Sigmoid colon (tissue), 7 donors: Measurements from ENCODE around the gene POLR2A. TPM values are rescaled to one million over a fixed set of nuclear protein-coding genes. Genes with fewer than 3 reads are reported as not detected.

Source experiments
- DNase-seq: peaks from one replicate; pipeline ENCODE4 v3.0.0-alpha.2; 2019
- H3K27ac ChIP-seq, 4 donors: fragments of 200-600 bp; sonication (generic); one replicate each; pipeline ENCODE4 v1.5.1; 2016 to 2019; ENCODE audit warnings: mild to moderate bottlenecking in 1 of 4
- H3K27me3 ChIP-seq, 3 donors: fragments of 200-600 bp; sonication (generic); one replicate each; pipeline ENCODE4 v1.5.1; 2019; ENCODE audit warnings: mild to moderate bottlenecking in 1 of 3
- H3K36me3 ChIP-seq, 4 donors: fragments of 200-600 bp; sonication (generic); one replicate each; pipeline ENCODE4 v1.5.1; 2016 to 2019
- H3K4me1 ChIP-seq, 4 donors: fragments of 200-600 bp; sonication (generic); one replicate each; pipeline ENCODE4 v1.5.1; 2017 to 2019
- H3K4me3 ChIP-seq, 4 donors: fragments of 200-600 bp; sonication (generic); one replicate each; pipeline ENCODE4 v1.5.1; 2017 to 2019; ENCODE audit warnings: mild to moderate bottlenecking in 2 of 4, moderate library complexity in 1 of 4
- H3K9me3 ChIP-seq, 4 donors: fragments of 200-600 bp in 3 of 4; sonication (generic) in 3 of 4; one replicate each; pipeline versions ENCODE4 v1.5.1 to v1.6.1; 2013 to 2019
- CTCF ChIP-seq, 4 experiments: fragments of 450-650 bp in 3 of 4; fragments of 200-600 bp in 1 of 4; IDR thresholded peaks; one replicate each; pipeline ENCODE4 v1.5.1; 2016 to 2019; ENCODE audit warnings: antibody characterized with exemption in 4 of 4, mild to moderate bottlenecking in 3 of 4, moderate library complexity in 2 of 4
- EP300 ChIP-seq, 4 donors: sonication (generic); formaldehyde crosslinking; IDR thresholded peaks; one replicate each; pipeline ENCODE4 v1.6.1; 2017; ENCODE audit warnings: antibody characterized with exemption in 4 of 4
- POLR2A ChIP-seq, 2 donors: fragments of 450-650 bp; IDR thresholded peaks; one replicate each; pipeline ENCODE4 v1.6.1; 2016; ENCODE audit warnings: antibody characterized with exemption in 2 of 2, mild to moderate bottlenecking in 2 of 2, moderate library complexity in 2 of 2
- POLR2AphosphoS5 ChIP-seq, 4 donors: sonication (generic); formaldehyde crosslinking; IDR thresholded peaks; one replicate each; pipeline ENCODE4 v1.6.1; 2017; ENCODE audit warnings: antibody characterized with exemption in 4 of 4
- WGBS, 2 donors: extraction: QIAGEN DNeasy Blood & Tissue Kit; methylation state at CpG; one replicate each; pipeline ENCODE4 v1.1.7; 2013; 5-methylcytosine and 5-hydroxymethylcytosine counted together
- intact Hi-C: fragments of 100-400 bp; cut with DNase I; formaldehyde crosslinking; loops from one replicate; pipeline ENCODE4 v1.15.1; 2023
- polyA plus RNA-seq, 3 donors: library from polyadenylated mRNA; stranded (reverse); fragments of 200-250 nt; gene quantifications; one replicate each; pipeline ENCODE4 v1.2.3, GENCODE V29; 2013
- total RNA-seq, 4 donors: library from RNA; depleted of rRNA; stranded (reverse); fragments of >200 nt; gene quantifications; one replicate each; pipeline ENCODE4 v1.1.0, GENCODE V29; 2016
- donor health status: healthy with polysubstance abuse.
- donor health status: Bipolar disorder and iron deficiency.
- donor health status: healthy.

The POLR2A gene
- total and polyA plus RNA-seq, 7 donors = 7.2 to 51.1 (median 31.4) TPM

DNA sequence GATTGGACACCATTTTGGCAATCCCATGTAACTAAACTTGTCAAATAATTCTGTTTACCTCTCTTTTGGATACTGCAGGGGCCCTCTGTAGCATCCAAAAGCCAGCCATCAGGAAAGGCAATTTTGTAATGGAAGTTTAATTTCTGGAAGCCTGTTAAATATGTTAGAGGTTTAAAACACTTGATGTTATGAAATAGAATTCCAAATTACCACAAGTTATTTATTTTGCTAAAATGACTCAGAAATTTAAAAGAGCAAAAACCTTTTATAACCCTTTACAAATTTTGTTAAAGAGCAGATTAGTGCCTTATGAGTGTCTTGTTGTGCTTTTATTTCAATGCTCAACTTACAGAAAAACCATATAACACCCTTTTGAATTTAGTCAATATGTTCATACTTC is 44.7 kb downstream of the POLR2A start:
- Histone ChIP-seq H3K4me1 (no peaks in the 10 kb centered on the region), H3K9me3 (no peaks in the 10 kb centered on the region), H3K4me3 (no peak overlapping the region), H3K27me3 (no peaks in the 10 kb centered on the region), H3K36me3 (no peaks in the 10 kb centered on the region), H3K27ac (no peak overlapping the region)
- TF ChIP-seq EP300 (IDR thresholded peaks at IDR 0.05) (no peak), POLR2AphosphoS5 (IDR thresholded peaks at IDR 0.05) (no peak), CTCF (IDR thresholded peaks at IDR 0.05) (no peak), POLR2A (IDR thresholded peaks at IDR 0.05) (no peak)
- intact Hi-C loops = no loop called here
- no peak for DNase-seq

DNA sequence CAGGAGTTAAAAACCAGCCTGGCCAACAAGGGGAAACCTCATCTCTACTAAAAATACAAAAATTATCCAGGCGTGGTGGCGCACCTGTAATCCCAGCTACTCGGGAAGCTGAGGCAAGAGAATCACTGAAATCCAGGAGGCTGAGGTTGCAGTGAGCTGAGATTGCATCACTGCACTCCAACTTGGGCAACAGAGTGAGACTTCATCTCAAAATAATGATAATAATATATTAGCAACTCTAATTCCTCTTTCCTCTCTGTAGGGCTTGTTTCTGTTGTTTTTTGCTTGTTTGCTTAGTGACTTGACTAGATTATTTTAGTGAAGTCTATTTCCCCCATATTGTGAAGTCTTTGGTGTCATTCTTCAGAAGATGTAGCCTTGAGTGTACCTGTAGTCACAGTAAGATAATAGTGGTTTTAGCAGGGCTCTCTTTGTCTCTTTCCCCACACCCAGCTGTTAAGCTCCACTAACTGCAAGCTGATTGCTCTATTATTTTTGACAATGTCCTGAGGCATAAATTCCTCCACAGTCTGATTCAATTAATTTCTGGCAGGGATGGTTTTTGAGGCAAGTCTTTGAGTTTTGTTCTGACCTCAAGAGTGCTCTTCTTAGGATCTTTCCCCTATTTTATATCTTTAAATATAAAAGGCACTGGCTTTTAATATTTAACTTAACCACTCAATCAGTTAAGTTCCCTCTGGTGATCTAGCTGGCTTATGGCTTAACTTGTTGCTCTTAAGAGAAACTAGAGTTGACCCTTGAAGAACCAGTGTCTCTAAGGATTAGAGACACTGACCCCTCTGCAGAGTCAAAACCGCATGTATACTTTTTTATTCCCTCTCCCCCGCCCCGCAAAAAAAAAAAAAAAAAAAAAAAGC is 46.1 kb downstream of the POLR2A start:
- TF ChIP-seq POLR2A (IDR thresholded peaks at IDR 0.05) (no peak), EP300 (IDR thresholded peaks at IDR 0.05) (no peak), POLR2AphosphoS5 (IDR thresholded peaks at IDR 0.05) (no peak), CTCF (IDR thresholded peaks at IDR 0.05) (no peak)
- Histone ChIP-seq H3K4me3 (no peak overlapping the region), H3K4me1 (no peaks in the 10 kb centered on the region), H3K36me3 (no peaks in the 10 kb centered on the region), H3K27me3 (no peaks in the 10 kb centered on the region), H3K27ac (no peak overlapping the region), H3K9me3 (no peaks in the 10 kb centered on the region)
- intact Hi-C loops = no loop called here
- 83 to 88% methylated on average over 6 of the region's 6 CpGs for WGBS, 2 donors
- DNase-seq = no peak

DNA sequence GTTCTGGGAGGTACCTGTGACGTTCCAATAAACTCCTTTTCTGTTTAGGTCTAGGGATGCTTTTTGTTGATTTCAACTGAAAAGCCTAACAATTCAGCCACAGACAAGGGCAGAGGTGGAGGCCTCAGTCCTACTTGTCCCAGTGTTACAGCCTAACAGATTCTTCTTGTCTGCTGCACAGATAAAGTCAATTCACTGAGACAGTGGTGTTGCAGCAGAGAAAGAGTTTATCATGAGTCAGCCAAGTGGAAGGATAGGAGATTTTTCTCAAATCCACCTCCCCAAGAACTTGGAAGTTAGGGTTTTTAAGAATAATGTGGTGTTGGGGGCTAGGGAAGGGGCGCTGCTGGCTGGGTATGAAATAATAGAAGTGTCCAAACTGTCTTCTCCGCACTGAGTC is 53.9 kb downstream of the POLR2A start:
- 75 to 95% methylated on average over 3 of the region's 3 CpGs for whole genome bisulfite sequencing, 2 donors
- TF ChIP-seq CTCF (IDR thresholded peaks at IDR 0.05) (no peak), EP300 (IDR thresholded peaks at IDR 0.05) (no peak), POLR2A (IDR thresholded peaks at IDR 0.05) (no peak), POLR2AphosphoS5 (IDR thresholded peaks at IDR 0.05) (no peak)
- DNase-seq = no peak
- Histone ChIP-seq H3K27me3 (no peaks in the 10 kb centered on the region), H3K27ac (no peak overlapping the region), H3K9me3 (peaks cover 0 to 5% (median 2%) of the 10 kb centered on the region in 4 donors), H3K4me1 (no peaks in the 10 kb centered on the region), H3K4me3 (no peak overlapping the region), H3K36me3 (no peaks in the 10 kb centered on the region)
- intact Hi-C loops = no loop called here

DNA sequence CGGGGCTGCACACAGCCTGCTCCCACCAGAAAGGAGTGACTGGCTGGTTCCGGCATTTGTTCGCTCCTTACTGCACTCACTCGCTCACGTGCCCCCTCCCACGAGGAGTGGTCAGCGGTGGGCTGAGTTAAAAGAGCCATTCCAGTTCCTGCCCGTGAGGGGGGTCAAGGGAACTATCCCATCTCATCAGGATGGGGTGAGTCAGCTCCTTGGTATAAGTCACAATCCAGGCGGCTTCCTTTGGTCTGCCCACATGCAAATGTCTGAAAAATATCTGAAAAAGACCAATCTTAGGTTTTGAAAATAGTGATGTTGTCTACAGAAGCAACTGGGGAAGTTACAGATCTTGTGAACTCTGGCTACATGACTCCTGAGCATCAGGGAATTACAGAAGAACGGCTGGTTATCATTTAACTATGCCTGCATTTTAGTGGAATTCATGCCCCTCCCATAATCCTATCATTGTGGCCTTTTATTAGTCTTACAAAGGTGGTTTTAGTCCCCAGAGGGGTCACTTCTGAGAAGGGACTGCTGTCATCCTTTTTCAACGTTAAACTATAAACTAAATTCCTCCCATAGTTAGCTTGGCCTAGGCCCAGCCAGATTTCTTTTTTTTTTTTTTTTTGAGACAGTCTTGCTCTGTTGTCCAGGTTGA is 54.9 kb downstream of the POLR2A start:
- intact Hi-C loops = no loop called here
- H3K36me3 ChIP-seq = no peaks in the 10 kb centered on the region
- no peak for TF ChIP-seq POLR2AphosphoS5 (IDR thresholded peaks at IDR 0.05)
- TF ChIP-seq POLR2A (IDR thresholded peaks at IDR 0.05) = no peak
- no peak for TF ChIP-seq EP300 (IDR thresholded peaks at IDR 0.05)
- TF ChIP-seq CTCF (IDR thresholded peaks at IDR 0.05) = no peak

More for the DNA sequence above, 54.9 kb downstream of the POLR2A start:
- H3K9me3 ChIP-seq = peaks cover 0 to 5% (median 2%) of the 10 kb centered on the region in 4 donors
- no peak overlapping the region for H3K4me3 ChIP-seq
- no peak for DNase-seq
- H3K27me3 ChIP-seq = no peaks in the 10 kb centered on the region
- no peak overlapping the region for H3K27ac ChIP-seq
- WGBS, 2 donors = 75% methylated on average over 11 of the region's 11 CpGs
- no peaks in the 10 kb centered on the region for H3K4me1 ChIP-seq
